ENCODE results near the gene PIK3R1. TPM values are rescaled to one million over a fixed set of nuclear protein-coding genes. Genes with fewer than 3 reads are reported as not detected.

Gene PIK3R1
- total and polyA plus RNA-seq, 2 of the 4 experiments (the other 2 are of a cell fraction): 2.4 to 9.3 TPM

GRCh38 chr5:68176802-68177479 is 38.6 kb upstream of the PIK3R1 start:
- no peak for DNase-seq
- intact Hi-C loops (cut with micrococcal nuclease) (no loop called here), in situ Hi-C loops (cut with MboI; ENCODE audit: low sequenced_read_pairs) (no loop called here), dilution Hi-C loops (cut with HindIII; ENCODE audit: low sequenced_read_pairs, unreplicated experiment) (no loop called here)
- Histone ChIP-seq H2BK15ac (ENCODE audit: low read depth, low read length) (no peak overlapping the region), H3K56ac (ENCODE audit: extremely low read depth, insufficient read depth, low read length) (no peak overlapping the region), H2BK120ac (ENCODE audit: low read depth, low read length) (no peak overlapping the region), H3K9ac (ENCODE audit: low read depth, low read length) (no peak overlapping the region), H3K14ac (replicated peaks; ENCODE audit: low read depth, low read length) (no peak overlapping the region), H3K27ac (ENCODE audit: insufficient read depth, low read length) (no peak overlapping the region), H2AFZ (replicated peaks; ENCODE audit: low read length, poor library complexity) (no peak overlapping the region), H2BK20ac (ENCODE audit: low read depth, low read length) (no peak overlapping the region), H4K20me1 (ENCODE audit: insufficient read depth, low read length) (no peaks in the 10 kb centered on the region), H3K9me3 (ENCODE audit: control insufficient read depth, insufficient read depth, low read length) (no peaks in the 10 kb centered on the region), H4K91ac (ENCODE audit: insufficient read depth, low read depth, low read length) (no peak overlapping the region), H4K5ac (ENCODE audit: low read depth, low read length) (no peak overlapping the region), H3K79me1 (ENCODE audit: low read depth in 1 of 2, low read length in 2 of 2) (no peaks in the 10 kb centered on the region), H3K36me3 (ENCODE audit: control insufficient read depth, insufficient read depth, low read length) (no peaks in the 10 kb centered on the region), H3K23ac (ENCODE audit: low read depth, low read length) (no peak overlapping the region), H3K27me3 (ENCODE audit: control insufficient read depth, insufficient read depth, low read length) (no peaks in the 10 kb centered on the region), H3K4ac (ENCODE audit: low read depth, low read length) (no peak overlapping the region), H2BK5ac (ENCODE audit: low read depth, low read length, poor library complexity, severe bottlenecking) (no peak overlapping the region), H2AK5ac (ENCODE audit: low read depth, low read length) (no peak overlapping the region), H4K8ac (ENCODE audit: low read depth in 2 of 2, low read length in 2 of 2) (no peak overlapping the region), H3K4me3 (ENCODE audit: insufficient read depth, low read depth, low read length) (no peak overlapping the region), H3K4me1 (ENCODE audit: control insufficient read depth, insufficient read depth, low read length) (no peaks in the 10 kb centered on the region), H2AK9ac (replicated peaks; ENCODE audit: low read depth, low read length, poor library complexity) (no peak overlapping the region), H3K9me1 (ENCODE audit: insufficient read depth, low read length) (no peaks in the 10 kb centered on the region), H3K18ac (ENCODE audit: low read depth, low read length) (no peak overlapping the region), H3K4me2 (ENCODE audit: low read depth, low read length) (no peak overlapping the region)
- no peak for ATAC-seq (ENCODE audit: low read depth)
- no TSS peak for BruUV-seq (replicated peaks)
- POLR2A ChIA-PET (ENCODE audit: unreplicated experiment): no interaction called here
- CTCF ChIA-PET: no interaction called here
- no peak for TF ChIP-seq CHD1 (IDR thresholded peaks at IDR 0.05; ENCODE audit: low read depth, low read length)
- no CpG with 5 or more reads among the region's 7 CpGs for WGBS, 2 experiments (ENCODE audit: extremely low coverage in 2 of 2, insufficient read length in 1 of 2)
